ENCODE data around the gene UNC5CL.
A peak's percentile ranks its signal among the peaks of the same experiment; 100 is the strongest.

The UNC5CL gene, protein sequence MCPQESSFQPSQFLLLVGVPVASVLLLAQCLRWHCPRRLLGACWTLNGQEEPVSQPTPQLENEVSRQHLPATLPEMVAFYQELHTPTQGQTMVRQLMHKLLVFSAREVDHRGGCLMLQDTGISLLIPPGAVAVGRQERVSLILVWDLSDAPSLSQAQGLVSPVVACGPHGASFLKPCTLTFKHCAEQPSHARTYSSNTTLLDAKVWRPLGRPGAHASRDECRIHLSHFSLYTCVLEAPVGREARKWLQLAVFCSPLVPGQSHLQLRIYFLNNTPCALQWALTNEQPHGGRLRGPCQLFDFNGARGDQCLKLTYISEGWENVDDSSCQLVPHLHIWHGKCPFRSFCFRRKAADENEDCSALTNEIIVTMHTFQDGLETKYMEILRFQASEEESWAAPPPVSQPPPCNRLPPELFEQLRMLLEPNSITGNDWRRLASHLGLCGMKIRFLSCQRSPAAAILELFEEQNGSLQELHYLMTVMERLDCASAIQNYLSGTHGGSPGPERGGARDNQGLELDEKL

DNA sequence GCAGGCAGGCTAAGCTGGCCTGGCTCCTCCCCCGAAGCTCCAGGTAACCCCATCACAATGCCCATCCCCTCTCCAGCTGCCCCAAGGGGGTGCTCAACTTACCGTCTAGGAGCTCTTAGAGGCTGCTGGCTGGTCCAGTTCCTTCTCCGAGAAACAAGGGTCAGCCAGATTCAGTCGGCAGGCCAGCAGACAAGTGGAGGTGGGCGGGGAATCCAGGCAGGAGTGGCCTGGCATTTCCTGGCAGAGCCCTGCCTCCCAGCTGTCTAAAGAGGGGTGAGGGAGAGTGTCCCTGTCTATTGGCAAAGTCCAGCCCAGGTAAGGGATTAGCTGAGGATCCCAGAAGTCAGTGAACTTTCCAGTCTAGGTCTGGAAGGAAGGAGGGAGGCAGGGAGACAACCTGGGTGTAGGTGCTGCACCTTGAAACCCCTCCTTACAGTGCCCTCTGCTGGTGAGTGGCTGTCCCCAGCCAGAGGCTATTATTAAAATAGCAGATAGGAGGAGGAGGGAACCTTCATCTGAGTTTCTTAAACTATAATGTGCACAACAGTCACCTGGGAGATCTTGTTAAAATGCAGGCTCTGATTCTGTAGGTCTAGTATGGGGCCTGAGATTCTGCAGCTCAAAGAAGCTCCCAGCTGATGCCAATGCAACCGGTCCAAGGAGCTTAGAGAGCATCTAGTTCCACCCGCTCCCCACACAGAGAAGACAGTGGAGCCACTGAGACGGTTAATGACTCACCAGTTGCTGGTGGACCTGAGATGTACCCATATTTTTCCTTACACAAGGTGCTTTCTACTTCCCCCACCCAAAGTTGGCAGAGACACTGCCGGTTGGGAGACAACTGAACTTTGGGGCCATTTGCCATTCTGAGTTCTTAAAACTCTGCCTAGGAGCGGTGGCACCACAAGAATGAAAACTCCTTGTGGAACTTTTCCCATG is at the start of gene UNC5CL:
UNC5CL (minus strand) TSS at position 162 of the 939 bp plus-strand sequence. CDS start 4,147 bp downstream, outside the sequence.
- peak; percentile 60 for DNase-seq

DNA sequence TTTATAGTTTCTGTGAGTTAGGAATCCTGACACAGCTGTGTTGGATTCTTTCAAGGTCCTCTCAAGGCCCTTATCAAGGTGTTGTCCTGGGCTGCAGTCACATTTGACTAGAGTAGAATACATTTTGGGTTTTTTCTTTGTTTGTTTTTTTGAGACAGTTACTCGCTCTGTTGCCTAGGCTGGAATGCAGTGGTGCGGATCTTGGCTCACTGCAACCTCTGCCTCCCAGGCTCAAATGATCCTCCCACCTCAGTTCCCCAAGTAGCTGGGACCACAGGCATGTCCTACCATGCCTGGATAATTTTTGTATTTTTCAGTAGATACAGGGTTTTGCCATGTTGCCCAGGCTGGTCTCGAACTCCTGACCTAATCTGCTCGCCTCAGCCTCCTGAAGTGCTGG is 49.4 kb upstream of the UNC5CL start:
- no peak for DNase-seq

DNA sequence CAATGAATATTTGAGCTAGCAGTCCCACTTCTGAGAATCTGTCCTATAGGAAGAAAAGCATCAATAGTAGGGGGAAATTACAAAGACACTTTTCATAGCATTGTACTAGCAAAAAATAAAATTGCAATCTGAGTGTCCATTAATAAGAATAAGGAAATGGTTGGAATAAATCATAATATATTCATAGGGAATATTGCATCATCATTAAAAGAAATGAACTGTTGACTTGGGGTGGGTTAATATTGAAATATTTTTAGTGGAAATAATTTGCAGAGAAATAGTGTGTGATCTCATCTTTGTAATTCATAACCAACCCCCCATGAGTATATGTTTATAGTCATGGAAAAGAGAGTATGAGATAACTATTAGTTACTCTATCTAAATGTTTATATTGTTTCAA is 46.2 kb upstream of the UNC5CL start:
- no peak for DNase-seq

DNA sequence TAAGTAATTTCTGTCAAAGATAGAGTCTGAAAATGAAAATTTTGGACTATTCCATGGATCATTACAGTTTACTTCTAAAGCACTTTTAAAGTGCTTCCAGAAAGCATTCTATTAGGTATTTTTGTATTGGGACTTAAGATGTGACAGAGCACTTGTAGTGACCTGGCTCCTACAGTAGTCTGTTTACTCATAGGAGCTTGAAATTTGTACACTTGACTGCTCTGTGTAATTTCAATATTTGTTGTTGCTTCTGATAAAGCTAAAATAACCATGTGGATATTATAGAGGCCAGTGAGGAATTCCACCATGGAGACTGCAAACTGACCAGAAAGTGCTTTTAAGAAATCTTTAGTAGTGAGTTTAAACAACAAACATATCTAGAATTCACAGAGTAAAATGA is 44.1 kb upstream of the UNC5CL start:
- DNase-seq, result no peak

DNA sequence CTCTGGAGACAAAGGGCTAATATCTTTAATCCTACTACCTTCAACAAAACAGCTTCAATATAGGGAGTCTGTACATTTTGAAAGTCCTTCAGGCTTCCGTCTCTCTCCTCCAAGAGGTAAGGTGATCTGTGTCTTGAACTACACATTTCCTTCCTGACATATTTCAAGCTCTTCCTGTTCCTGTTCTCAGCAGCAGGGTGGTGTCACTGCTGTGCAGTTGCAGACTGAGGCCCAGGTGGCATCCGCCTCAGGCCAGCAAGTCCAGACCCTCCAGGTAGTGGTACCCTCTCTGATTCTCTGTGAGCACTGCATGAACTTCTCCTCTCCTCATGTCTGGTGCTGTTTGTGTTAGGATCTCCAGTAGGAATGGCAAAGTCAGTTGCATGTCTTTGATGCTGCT is 41.6 kb upstream of the UNC5CL start:
- DNase-seq, result no peak

DNA sequence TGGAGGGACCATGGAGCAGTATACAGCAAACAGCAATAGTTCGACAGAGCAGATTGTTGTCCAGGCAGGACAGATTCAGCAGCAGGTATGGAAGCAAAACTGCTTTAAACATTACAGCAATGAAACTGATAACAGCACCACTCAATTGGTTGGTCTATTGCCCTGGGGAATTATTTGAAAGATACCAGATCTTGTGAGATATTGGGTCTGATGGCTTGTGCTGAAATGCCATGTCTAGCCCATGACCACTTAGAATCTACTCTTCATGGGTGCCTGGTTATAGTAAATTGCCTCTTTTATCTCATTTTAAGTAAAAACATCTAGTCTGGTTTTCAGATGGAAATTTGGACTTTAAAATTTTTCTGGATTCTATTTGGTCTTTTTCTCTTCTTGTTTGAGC is 40.1 kb upstream of the UNC5CL start:
- DNase-seq, result no peak

DNA sequence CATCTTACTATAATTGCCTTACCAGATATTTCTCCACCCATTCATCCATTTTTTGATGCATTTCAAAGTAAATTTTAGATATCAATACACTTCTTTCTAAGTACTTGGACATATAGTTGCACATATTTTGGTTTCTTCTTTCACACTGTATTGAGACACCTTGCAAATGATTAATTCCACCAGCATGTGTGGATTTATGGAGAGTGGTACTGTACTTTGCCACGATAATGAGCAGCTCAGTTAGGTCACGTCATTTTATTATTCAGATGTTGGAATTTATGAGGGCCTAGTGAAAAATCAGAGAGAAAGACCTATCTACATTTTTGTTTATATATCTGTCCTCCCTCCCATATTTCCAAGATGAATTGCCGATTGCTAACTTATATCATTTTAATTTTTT is 39.1 kb upstream of the UNC5CL start:
- DNase-seq, result no peak

DNA sequence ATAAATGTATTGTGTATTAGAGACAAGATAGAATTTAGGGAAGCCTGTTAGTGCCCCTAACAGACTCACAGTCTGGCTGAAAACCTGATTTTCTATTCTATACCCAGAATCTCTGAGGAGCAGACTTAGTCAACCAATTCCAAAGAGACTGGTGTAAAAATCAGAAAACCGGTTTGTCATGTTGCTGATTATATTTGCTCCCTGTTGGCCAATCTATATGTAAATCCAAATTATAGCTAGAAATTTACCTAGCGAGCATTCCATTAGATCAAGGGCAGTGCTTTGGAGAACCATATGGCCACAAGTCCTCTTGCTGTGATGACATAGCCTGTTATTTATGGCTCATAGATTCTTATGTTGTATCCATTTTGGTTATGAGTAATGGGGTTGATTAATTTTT is 38.5 kb upstream of the UNC5CL start:
- no peak for DNase-seq

DNA sequence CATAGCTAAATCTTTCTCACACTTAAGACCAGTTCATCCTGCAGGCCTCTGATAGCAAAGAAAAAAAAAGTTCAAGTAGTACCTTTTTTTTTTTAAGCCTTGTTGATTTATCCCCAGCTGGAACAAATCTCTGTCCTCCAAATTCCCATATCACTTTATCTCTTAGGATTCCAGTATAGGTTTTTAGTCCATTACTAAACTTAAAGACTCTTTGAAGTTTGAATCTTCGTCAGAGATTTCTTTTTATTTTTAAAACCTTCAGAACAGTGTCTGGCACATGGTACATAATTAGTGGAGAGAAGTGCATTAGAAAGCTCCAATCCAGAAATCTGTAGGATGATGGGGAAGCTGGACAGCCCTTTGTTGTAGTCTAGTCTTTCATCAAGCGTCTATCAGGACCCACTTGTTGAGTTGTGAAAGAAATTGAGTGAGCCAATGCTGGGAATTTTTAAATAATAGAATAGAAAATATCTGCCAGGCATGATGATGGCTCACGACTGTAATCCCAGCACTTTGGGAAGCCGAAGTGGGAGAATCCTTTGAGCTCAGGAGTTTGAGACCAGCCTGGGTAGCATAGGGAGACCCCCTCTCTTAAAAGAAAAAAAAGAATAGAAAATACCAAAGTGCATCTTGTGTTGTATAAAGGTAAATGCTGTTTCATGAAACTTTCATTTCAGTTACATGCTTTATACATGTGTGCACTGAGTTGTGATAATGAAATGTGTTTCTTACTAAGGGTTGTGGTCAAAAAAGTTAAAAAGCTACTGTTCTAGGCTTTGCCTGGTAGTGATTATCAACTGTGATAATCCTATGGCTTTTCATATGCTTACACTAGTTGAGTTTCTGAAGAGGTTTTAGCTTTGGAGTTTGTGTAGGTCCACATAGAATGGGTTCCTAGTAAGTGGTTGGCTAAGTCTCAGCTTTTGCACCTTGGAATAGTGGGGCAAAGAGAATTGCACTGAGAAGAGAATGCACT is 36.9 kb upstream of the UNC5CL start:
- no peak for DNase-seq

DNA sequence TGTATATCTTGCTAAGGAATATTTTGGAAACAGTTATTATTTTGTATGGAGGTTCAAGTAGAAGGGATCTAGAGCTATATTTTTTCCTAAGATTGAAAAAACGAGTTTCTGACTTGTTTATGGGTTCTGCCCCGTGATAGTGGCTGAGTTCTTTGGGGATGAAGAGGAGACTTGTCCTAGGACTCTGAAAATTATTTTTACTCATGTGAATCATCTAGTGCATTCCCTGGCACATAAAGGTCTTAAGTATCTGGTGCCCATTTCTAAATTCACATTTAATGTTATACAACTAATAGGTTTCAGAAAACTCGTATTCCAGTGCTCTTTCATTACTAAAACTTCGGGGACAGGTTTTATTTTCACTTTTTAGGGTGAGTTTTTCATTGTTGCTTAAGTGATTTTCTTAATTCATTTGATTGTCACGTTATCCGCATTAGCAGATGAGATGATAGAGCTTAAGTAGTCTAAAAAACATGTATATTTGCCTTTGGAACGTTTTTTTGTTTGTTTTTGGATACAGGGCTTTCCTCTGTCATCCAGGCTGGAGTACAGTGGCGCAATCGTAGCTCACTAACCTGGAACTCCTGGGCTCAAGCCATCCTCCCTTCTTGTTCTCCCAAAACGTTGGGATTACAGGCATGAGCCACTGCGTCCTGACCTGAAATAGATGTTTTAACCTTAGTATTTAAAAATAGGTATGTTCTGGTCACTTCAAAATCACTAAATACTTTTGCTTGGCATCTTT is 35.8 kb upstream of the UNC5CL start:
- no peak for DNase-seq

DNA sequence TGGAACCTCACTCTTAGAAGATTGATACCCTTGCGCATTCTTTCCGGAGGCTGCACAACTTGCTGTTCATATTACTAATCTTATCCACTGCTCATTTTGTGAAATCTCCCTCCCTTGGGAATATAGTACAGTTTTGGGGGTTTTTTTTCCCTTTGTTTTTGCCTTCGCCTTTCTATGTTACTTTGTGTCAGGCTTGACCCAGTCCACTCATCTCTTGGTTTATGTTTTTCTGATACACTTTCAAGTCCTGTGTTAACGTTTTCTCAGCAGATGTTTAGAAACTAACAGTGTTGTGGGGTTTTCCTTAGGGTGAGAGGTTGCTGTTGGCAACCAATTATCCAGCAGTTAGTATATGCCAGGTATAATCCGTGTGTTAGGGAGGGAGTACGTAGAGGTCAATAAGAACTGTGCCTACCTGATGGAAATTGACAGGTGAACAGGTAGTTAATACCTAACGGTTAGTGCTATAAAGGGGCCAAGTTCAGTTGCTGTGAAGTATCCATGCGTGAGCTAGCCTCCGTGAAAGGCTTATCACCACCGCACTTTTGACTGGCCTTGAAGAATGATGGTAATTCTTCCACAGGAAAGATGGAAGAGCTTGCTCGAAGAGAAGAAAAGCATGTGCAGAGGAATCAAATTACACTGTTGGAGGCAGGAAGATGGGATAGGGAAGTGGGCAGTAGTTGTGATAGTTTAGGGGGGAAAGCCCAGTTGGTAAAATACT is 35.1 kb upstream of the UNC5CL start:
- peak; percentile 55 for DNase-seq

DNA sequence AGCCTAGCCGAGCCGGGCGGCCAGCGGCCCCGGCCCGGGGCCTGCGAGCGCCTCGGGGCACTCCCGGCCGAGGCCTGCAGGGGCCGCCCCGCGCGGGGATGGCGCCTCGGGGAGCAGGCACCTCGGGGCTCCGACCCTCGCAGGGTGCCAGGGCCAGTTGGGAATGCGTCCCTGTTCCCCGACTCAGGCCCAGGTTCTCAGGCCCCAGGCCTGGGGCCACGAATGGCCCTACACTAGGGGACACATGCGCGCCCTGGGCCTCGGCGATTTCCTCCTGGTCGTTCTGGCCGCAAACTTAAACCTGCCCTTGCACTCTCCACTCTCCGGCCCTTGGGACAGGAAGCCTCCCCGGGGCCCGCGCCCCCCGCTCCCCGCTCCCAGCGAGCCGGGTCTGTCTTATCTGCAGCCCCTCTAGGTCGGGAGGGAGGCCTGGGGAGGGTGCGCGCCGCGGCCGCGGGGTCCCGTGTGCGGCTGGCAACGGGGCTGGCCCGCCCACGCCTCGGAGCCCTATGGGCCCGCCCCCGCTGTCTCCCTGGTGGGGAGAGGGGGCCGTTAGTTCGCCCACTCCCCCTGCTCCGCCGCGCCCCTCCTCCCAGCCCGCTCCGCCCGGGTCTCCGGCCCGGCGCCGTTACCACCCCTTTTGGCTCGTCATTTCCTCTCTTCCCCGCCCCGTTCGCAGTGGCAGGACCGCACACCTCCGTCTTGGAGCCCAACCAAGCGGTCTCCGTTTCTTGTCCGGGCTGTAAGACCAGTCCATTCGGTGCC is 34.4 kb upstream of the UNC5CL start:
- peak; percentile 86 for DNase-seq

DNA sequence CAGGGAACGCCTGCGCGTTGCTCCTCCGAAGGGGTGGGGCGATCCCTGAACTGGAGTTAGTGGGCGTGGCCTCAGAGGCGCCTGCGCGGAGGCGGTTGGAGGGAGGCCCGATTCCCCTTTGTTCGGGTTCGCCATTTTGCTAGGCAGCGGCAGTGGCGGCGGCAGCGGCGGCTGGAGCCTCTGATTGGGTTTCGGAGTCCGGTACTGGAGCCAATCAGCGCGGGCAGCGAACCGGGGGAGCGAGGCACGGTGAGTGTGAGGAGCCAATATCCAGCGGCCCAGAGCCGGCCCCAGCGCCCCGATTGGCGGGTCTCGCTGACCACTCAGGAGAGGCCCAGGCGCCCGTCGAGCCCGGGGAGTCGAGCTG is 33.8 kb upstream of the UNC5CL start, which contains the start of gene NFYA:
NFYA (plus strand) TSS at position 139 of the 367 bp plus-strand sequence. CDS start 6,116 bp downstream, outside the sequence.
- peak; percentile 100 for DNase-seq

DNA sequence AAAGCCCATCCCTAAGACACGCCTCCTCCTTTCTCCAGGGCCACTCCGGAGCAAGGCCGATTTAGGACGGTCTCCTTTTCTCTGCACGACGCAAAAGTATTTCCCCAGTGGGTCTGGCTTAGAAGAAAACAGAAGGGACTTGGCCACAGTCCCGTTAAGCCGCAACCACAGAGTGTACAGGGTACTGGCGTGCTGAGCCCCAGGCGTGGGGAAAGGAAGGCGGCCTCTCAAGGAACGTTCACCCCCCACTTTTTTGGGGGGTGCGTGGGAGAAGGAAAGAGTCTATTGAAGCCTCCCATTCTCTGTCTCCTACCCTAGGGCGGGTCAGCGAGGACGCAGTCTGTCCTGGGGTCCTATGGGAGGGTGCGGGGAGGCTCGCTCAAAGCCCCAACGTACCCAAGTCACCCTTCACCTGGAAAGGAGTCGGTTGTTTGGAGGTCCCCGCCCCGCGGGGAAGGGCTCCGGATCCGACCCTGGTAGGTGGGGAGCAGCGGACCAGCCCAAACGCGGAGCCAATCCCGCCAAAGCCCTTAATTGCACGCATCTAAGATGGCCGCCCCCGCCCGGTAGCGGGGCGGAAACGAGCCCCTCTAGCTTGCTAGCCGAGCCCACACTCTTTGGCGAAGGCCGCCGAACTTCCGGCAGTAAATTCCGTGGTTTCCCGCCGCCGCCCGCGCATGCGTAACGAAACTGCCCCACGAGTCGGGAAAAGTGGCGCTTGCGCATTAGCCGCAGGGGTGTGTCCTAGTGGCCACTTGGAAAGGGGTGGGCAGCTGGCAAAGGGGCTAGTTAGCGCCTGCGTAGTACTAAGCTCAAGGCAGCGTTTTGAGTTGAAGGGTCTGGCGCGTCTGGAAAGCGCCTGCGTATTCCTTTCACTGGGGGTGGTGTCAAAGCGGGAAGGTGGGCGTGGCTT is 33.2 kb upstream of the UNC5CL start, which contains the start of gene OARD1:
OARD1 (minus strand) TSS at position 434 of the 913 bp plus-strand sequence. CDS start 722 bp downstream, outside the sequence.
- DNase-seq, result peak; percentile 100

DNA sequence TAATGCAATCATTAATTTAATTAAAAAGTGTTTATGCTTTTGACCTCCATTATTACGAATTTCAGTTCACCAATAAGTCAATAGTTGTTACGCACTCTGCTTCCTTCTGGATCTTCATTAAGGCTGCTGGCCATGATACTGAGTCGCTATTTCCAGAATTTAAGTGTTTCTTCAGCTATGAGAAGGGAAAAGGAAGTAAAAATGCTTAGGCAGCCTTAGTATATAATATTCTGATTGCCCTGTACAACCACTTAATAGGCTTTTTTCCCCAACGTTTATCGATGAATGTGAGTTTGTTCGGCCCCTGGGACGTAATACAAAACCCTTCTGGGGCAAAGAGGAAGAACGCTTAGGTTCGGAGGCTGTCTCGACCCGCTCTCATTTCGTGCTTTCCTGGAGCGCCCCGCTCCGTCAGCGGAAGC is 32.5 kb upstream of the UNC5CL start:
- DNase-seq, result peak; percentile 91

DNA sequence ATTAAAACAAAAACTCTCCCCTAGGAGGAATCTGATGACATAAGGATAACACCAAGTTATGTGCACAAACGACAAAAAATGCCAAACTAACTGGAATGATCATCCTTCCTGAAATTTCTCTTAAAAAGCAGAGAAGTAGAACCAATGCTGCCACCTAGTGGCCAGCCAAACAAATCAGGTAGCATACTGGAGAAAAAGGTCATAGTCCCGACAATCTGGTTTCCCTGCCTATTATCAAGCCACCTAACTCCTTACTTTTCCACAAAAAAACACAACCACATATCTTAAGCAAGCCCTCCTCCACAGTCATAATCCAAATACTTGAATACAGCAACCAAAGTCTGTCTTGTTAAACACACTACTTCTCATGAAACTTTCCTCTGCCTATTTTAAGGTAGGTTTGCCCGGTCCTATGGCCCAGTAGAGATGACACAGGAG is 27.9 kb upstream of the UNC5CL start:
- peak; percentile 88 for DNase-seq

DNA sequence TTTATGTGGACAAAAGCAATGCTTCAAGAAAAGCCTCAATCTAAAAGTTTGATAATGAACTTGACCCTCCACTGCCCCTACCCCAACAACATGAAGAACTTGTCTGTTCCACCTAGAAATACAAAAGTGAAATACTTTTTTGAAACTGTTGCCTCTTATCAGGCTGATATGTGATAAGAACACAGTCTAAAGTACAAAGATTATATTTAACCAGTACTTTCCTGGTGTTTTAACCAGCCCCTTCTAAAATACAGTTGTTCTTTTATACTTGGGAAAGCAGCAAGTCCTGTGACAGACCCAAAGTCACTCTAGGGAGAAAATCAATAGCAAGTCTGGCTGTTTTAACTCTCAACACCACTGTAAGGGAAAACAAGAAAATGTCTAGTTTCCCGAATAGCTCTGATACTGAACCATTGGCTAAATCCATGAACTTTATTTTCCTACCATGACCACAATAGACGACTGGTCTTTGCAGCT is 26.6 kb upstream of the UNC5CL start:
- DNase-seq, result no peak

DNA sequence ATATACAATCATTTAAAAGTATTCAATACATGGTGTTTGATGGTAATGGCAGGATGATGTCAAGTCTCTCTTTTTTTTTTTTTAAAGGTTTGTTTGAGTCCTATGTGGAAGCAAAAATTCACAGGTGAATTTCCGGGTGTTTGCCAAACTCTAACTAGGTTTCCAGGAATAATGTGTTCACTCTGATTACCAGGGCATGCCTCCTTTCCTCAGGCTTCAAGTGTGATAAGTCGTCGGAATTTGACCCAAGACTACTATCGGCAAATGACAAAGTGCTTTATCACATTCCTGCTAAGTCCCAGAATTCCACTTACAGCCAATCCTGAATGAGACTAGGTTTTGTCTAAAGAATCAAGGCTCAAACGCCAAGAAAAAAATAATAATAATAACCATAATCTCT is 25.8 kb upstream of the UNC5CL start:
- DNase-seq, result no peak
